A673 (cell line): ENCODE results near the gene KLHL33.

Source experiments
- CTCF ChIP-seq: fragments of 300-800, 200-600 bp; sonication (generic); conservative IDR thresholded peaks from 2 replicates; pipeline ENCODE4 v1.5.1; 2017; ENCODE audit warnings: low read depth, mild to moderate bottlenecking, antibody characterized with exemption, low read length, moderate library complexity, mixed read lengths
- EZH2 ChIP-seq: fragments of 200-600 bp; sonication (generic); IDR thresholded peaks from 2 replicates; pipeline ENCODE4 v1.6.1; 2017; ENCODE audit warnings: borderline replicate concordance, low read depth, mild to moderate bottlenecking, mixed read lengths, antibody characterized with exemption, low read length; ENCODE audit not compliant: poor library complexity, severe bottlenecking

GRCh38 chr14:20421267-20421666, 14.7 kb downstream of the KLHL33 start:
- TF ChIP-seq EZH2 (no peak), CTCF (no peak)
